ENCODE data around the gene TRIM17. TPM values are rescaled to one million over a fixed set of nuclear protein-coding genes. Genes with fewer than 3 reads are reported as not detected.
A peak's percentile ranks its signal among the peaks of the same experiment; 100 is the strongest.

Gene TRIM17
- total and polyA plus RNA-seq, 2 donors from 2014 or later, result 1.3 to 6.5 TPM

DNA sequence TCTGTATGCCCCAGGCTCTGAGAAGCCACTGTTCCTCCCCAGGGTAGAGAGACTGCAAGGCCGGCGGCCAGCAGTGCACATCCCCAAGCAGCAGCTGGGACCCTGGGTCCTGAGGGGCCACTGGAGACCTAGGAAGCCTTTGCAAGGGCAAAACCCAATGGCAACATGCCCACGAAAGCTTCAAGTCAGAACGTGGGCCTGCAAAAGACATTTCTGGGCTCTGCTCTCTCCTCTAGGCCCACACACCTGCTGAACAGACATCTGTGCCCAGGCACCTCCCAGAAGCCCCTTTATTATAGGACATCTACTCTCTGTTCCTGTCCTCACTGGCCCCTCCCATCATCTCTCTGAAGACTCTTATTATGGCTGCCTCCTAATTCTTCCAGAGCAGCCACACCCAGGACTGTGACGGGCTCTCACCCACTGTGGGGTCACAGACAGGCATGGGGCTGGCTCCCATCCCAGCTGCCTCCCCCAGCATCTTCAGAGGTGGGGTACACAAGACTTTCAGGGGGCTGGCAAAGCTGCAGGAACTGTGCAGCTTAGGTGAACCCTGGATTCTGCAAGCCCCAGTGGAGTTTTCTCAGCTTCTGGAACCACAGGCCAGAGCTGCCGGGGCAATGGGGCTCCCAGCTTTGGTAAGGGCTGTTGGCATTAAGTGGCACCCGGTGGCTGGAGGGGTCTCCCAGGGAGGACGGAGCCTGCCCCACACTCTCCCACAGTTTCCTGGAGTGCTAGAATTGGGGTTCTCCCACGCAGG is 22.7 kb downstream of the TRIM17 start:
- no peak overlapping the region for H3K27ac ChIP-seq (ENCODE audit: low read depth in 2 of 2, low read length in 2 of 2)
- no peaks in the 10 kb centered on the region for H3K27me3 ChIP-seq (ENCODE audit: control insufficient read depth, insufficient read depth, low read length)
- TF ChIP-seq, protein P1, sequence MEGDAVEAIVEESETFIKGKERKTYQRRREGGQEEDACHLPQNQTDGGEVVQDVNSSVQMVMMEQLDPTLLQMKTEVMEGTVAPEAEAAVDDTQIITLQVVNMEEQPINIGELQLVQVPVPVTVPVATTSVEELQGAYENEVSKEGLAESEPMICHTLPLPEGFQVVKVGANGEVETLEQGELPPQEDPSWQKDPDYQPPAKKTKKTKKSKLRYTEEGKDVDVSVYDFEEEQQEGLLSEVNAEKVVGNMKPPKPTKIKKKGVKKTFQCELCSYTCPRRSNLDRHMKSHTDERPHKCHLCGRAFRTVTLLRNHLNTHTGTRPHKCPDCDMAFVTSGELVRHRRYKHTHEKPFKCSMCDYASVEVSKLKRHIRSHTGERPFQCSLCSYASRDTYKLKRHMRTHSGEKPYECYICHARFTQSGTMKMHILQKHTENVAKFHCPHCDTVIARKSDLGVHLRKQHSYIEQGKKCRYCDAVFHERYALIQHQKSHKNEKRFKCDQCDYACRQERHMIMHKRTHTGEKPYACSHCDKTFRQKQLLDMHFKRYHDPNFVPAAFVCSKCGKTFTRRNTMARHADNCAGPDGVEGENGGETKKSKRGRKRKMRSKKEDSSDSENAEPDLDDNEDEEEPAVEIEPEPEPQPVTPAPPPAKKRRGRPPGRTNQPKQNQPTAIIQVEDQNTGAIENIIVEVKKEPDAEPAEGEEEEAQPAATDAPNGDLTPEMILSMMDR (IDR thresholded peaks at IDR 0.05; ENCODE audit: borderline replicate concordance, extremely low read depth, insufficient read depth), result no peak
- no peaks in the 10 kb centered on the region for H3K4me1 ChIP-seq (ENCODE audit: control insufficient read depth in 2 of 3, insufficient read depth in 2 of 3, low read depth in 1 of 3, low read length in 3 of 3)
- DNase-seq (peak in 2 of 5 donors; percentile 15 to 54), FAIRE-seq (no peak)
- no peaks in the 10 kb centered on the region for H3K9me3 ChIP-seq (ENCODE audit: control insufficient read depth in 2 of 3, insufficient read depth in 1 of 3, low read length in 3 of 3)
- intact Hi-C loops (cut with DNase I), result no loop called here
- no peak overlapping the region for H3K4me3 ChIP-seq (ENCODE audit: low read length in 3 of 3)
- H3K9ac ChIP-seq (ENCODE audit: low read length in 3 of 3), result no peak overlapping the region
- peaks cover 0 to 17% (median 6%) of the 10 kb centered on the region in 3 donors for H3K36me3 ChIP-seq (ENCODE audit: control insufficient read depth in 2 of 3, insufficient read depth in 3 of 3, low read length in 3 of 3)

DNA sequence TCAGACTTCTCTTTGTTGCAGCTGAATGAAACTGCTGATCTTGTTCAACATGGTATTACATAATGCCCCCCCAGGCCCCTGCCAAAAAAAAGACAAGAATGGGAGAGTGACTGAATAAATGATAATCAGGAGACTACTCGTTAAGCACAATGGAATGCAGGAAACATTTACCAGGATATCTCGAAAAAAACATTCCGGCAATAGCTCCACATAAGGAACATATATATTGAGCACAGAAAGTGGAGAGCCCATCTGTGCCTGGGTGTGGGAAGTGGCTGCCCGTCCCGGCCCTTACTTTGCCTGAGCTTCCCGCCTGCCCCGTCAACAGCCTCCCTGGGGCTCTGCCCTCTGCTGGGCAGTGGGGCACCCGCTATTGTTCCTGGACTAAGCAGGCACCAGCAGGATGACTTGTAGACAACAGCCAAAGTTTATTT is 23.4 kb downstream of the TRIM17 start:
- no peak overlapping the region for H3K9ac ChIP-seq (ENCODE audit: low read length in 3 of 3)
- no peak overlapping the region for H3K27ac ChIP-seq (ENCODE audit: low read depth in 2 of 2, low read length in 2 of 2)
- intact Hi-C loops (cut with DNase I), result no loop called here

DNA sequence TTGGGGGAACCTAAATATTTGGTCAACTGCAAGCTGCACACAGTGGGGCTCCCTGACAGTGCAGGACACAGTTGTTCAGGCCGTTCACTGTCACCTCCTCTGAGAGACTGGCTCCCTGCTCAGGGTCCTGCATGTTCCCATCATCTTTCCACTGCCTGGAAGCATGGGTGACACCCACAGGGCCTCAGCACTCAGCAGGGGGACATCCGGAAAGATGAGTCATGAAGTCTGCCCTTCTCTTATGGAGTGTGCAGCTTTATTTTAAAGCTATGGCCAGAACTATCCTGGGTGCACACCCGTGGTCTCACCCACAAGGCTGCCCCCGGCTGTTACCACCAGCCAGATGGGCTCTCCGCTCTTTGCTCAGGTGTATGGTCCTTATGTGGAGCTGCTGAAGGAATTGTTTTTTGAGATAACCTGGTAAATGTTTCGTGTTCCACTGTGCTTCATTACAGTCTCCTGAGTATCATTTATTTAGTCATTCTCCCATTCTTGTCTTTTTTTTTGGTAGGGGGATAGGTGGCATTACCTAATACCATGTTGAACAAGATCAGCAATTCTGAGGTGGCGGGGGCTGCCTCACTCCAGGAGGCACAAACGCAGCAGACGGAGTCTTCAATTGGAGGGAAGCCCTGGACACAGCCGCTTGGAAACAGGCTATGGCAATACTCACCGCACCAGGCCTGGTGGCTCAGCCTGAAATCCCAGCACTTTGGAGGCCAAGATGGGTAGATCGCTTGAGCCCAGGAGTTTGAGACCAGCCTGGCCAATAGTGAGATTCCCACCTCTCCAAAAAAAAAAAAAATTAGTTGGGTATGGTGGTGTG is 24.3 kb downstream of the TRIM17 start:
- no peaks in the 10 kb centered on the region for H3K9me3 ChIP-seq (ENCODE audit: control insufficient read depth in 2 of 3, insufficient read depth in 1 of 3, low read length in 3 of 3)
- no peak overlapping the region for H3K27ac ChIP-seq (ENCODE audit: low read depth in 2 of 2, low read length in 2 of 2)
- TF ChIP-seq, protein P1 (IDR thresholded peaks at IDR 0.05; ENCODE audit: borderline replicate concordance, extremely low read depth, insufficient read depth), result no peak
- no peaks in the 10 kb centered on the region for H3K27me3 ChIP-seq (ENCODE audit: control insufficient read depth, insufficient read depth, low read length)
- peak in 2 of 5 donors; percentile 11 to 20 for DNase-seq
- H3K36me3 ChIP-seq (ENCODE audit: control insufficient read depth in 2 of 3, insufficient read depth in 3 of 3, low read length in 3 of 3), result peaks cover 0 to 9% (median 6%) of the 10 kb centered on the region in 3 donors
- no peak overlapping the region for H3K4me3 ChIP-seq (ENCODE audit: low read length in 3 of 3)
- no peak overlapping the region for H3K9ac ChIP-seq (ENCODE audit: low read length in 3 of 3)
- no peak for FAIRE-seq
- intact Hi-C loops (cut with DNase I), result no loop called here
- no peaks in the 10 kb centered on the region for H3K4me1 ChIP-seq (ENCODE audit: control insufficient read depth in 2 of 3, insufficient read depth in 2 of 3, low read depth in 1 of 3, low read length in 3 of 3)

More for the DNA sequence above, 23.4 kb downstream of the TRIM17 start:
- peak in 2 of 5 donors; percentile 42 to 80 for DNase-seq
- H3K36me3 ChIP-seq (ENCODE audit: control insufficient read depth in 2 of 3, insufficient read depth in 3 of 3, low read length in 3 of 3), result peaks cover 0 to 17% (median 6%) of the 10 kb centered on the region in 3 donors
- no peaks in the 10 kb centered on the region for H3K27me3 ChIP-seq (ENCODE audit: control insufficient read depth, insufficient read depth, low read length)
- FAIRE-seq, result no peak
- H3K4me1 ChIP-seq (ENCODE audit: control insufficient read depth in 2 of 3, insufficient read depth in 2 of 3, low read depth in 1 of 3, low read length in 3 of 3), result no peaks in the 10 kb centered on the region
- no peak overlapping the region for H3K4me3 ChIP-seq (ENCODE audit: low read length in 3 of 3)
- no peaks in the 10 kb centered on the region for H3K9me3 ChIP-seq (ENCODE audit: control insufficient read depth in 2 of 3, insufficient read depth in 1 of 3, low read length in 3 of 3)
- TF ChIP-seq, protein P1 (IDR thresholded peaks at IDR 0.05; ENCODE audit: borderline replicate concordance, extremely low read depth, insufficient read depth), result peak; percentile 35
